Measurements from ENCODE around the gene PAX8.

DNA sequence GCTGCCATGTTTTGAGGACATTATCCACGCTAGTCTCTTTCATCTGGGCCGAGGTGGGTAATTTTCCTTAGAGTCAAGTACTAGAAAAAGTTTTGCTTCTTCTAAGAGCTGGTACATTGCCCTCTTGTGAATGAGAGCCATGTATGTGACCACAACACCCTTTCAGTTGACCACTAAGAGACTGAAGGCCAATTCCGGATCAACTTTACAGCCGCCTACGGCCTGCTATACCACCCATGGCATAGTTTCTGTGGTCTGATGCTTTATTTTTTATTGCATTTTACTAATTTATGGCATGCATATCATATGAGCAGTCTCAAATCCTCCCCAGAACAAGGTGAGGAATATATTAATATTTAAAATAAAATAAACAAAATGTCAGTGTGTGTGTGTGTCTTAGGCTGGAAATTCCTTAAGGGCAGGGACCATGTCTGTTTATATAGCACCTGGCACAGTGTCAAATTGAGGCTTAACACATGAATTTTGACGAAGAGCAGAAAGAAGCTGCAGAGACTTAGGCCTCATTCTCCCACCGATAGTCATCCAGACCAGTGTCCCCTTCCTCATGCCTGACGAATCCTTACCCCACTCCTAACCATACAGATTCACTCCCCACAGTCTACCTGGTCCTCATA lies 69.6 kb downstream of the PAX8 start:
- TF ChIP-seq ZBED1 (IDR thresholded peaks at IDR 0.05; ENCODE audit: borderline replicate concordance) (no peak), RAD21 (IDR thresholded peaks at IDR 0.05; ENCODE audit: insufficient read depth, low read depth, low read length) (no peak), FOXM1 (IDR thresholded peaks at IDR 0.05; ENCODE audit: low read depth, low read length) (no peak), RFX5 (IDR thresholded peaks at IDR 0.05; ENCODE audit: low read depth, low read length) (no peak), POLR2A (IDR thresholded peaks at IDR 0.05; ENCODE audit: low read depth, low read length) (no peak)
- TF ChIP-seq, protein P1, sequence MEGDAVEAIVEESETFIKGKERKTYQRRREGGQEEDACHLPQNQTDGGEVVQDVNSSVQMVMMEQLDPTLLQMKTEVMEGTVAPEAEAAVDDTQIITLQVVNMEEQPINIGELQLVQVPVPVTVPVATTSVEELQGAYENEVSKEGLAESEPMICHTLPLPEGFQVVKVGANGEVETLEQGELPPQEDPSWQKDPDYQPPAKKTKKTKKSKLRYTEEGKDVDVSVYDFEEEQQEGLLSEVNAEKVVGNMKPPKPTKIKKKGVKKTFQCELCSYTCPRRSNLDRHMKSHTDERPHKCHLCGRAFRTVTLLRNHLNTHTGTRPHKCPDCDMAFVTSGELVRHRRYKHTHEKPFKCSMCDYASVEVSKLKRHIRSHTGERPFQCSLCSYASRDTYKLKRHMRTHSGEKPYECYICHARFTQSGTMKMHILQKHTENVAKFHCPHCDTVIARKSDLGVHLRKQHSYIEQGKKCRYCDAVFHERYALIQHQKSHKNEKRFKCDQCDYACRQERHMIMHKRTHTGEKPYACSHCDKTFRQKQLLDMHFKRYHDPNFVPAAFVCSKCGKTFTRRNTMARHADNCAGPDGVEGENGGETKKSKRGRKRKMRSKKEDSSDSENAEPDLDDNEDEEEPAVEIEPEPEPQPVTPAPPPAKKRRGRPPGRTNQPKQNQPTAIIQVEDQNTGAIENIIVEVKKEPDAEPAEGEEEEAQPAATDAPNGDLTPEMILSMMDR (IDR thresholded peaks at IDR 0.05 in 2 of 3, conservative IDR thresholded peaks at IDR 0.05 in 1 of 3; ENCODE audit: control insufficient read depth in 2 of 3, extremely low read depth in 1 of 3, insufficient read depth in 1 of 3, low read depth in 3 of 3, low read length in 3 of 3), result no peak
- TF ChIP-seq, protein P2, sequence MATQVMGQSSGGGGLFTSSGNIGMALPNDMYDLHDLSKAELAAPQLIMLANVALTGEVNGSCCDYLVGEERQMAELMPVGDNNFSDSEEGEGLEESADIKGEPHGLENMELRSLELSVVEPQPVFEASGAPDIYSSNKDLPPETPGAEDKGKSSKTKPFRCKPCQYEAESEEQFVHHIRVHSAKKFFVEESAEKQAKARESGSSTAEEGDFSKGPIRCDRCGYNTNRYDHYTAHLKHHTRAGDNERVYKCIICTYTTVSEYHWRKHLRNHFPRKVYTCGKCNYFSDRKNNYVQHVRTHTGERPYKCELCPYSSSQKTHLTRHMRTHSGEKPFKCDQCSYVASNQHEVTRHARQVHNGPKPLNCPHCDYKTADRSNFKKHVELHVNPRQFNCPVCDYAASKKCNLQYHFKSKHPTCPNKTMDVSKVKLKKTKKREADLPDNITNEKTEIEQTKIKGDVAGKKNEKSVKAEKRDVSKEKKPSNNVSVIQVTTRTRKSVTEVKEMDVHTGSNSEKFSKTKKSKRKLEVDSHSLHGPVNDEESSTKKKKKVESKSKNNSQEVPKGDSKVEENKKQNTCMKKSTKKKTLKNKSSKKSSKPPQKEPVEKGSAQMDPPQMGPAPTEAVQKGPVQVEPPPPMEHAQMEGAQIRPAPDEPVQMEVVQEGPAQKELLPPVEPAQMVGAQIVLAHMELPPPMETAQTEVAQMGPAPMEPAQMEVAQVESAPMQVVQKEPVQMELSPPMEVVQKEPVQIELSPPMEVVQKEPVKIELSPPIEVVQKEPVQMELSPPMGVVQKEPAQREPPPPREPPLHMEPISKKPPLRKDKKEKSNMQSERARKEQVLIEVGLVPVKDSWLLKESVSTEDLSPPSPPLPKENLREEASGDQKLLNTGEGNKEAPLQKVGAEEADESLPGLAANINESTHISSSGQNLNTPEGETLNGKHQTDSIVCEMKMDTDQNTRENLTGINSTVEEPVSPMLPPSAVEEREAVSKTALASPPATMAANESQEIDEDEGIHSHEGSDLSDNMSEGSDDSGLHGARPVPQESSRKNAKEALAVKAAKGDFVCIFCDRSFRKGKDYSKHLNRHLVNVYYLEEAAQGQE (IDR thresholded peaks at IDR 0.05; ENCODE audit: low read depth, low read length), result no peak
- TF ChIP-seq, protein P3, sequence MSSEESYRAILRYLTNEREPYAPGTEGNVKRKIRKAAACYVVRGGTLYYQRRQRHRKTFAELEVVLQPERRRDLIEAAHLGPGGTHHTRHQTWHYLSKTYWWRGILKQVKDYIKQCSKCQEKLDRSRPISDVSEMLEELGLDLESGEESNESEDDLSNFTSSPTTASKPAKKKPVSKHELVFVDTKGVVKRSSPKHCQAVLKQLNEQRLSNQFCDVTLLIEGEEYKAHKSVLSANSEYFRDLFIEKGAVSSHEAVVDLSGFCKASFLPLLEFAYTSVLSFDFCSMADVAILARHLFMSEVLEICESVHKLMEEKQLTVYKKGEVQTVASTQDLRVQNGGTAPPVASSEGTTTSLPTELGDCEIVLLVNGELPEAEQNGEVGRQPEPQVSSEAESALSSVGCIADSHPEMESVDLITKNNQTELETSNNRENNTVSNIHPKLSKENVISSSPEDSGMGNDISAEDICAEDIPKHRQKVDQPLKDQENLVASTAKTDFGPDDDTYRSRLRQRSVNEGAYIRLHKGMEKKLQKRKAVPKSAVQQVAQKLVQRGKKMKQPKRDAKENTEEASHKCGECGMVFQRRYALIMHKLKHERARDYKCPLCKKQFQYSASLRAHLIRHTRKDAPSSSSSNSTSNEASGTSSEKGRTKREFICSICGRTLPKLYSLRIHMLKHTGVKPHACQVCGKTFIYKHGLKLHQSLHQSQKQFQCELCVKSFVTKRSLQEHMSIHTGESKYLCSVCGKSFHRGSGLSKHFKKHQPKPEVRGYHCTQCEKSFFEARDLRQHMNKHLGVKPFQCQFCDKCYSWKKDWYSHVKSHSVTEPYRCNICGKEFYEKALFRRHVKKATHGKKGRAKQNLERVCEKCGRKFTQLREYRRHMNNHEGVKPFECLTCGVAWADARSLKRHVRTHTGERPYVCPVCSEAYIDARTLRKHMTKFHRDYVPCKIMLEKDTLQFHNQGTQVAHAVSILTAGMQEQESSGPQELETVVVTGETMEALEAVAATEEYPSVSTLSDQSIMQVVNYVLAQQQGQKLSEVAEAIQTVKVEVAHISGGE (CRISPR knock-in tag; IDR thresholded peaks at IDR 0.05), result no peak

Measured in GM12878 (cell line).